Caco-2 (cell line): Measurements from ENCODE around the gene UNC5A. TPM values are rescaled to one million over a fixed set of nuclear protein-coding genes. Genes with fewer than 3 reads are reported as not detected.

ENCODE experiments used
- BruUV-seq: library from RNA; stranded (reverse); fragments of 400-500 nt; replicated peaks from 2 replicates; lab custom pipeline; 2021; lab: Mats Ljungman, UMichigan
- CTCF ChIA-PET: fragments of 300-600 bp; sonication (Branson Sonifier 250); formaldehyde crosslinking; loops from one replicate; lab custom pipeline; 2022; ENCODE audit warnings: antibody characterized with exemption; lab: Charles Lee
- POLR2A ChIA-PET: fragments of 300-600 bp; sonication (Branson Sonifier 250); formaldehyde crosslinking; loops from one replicate; lab custom pipeline; 2022; ENCODE audit warnings: antibody characterized with exemption; lab: Charles Lee
- DNase-seq, 2 experiments: peaks; one replicate each; pipeline versions ENCODE4 v3.0.0 to v3.0.0-alpha.2; 2020 to 2022
- H3K27me3 ChIP-seq: replicated peaks from 2 replicates; pipeline ENCODE4 v1.6.0; 2011; ENCODE audit warnings: low read length; ENCODE audit not compliant: control insufficient read depth, insufficient read depth
- H3K36me3 ChIP-seq: 2 replicates; pipeline ENCODE4 v1.5.1; 2011; ENCODE audit warnings: low read length; ENCODE audit not compliant: control insufficient read depth, insufficient read depth
- H3K4me1 ChIP-seq: fragments of 250-450 bp; sonication (Bioruptor Pico); 2 replicates; pipeline ENCODE4 v1.5.1; 2020; ENCODE audit warnings: mild to moderate bottlenecking
- H3K4me3 ChIP-seq: 2 replicates; pipeline ENCODE4 v1.5.1; 2011; ENCODE audit warnings: low read depth, mild to moderate bottlenecking, control low read depth, low read length
- H3K9me3 ChIP-seq: fragments of 250-450 bp; sonication (Bioruptor Pico); 2 replicates; pipeline ENCODE4 v1.5.1; 2020; ENCODE audit warnings: mild to moderate bottlenecking, moderate library complexity
- H3K27ac Mint-ChIP-seq: one replicate; pipeline ENCODE4 v1.8.0; 2022; ENCODE audit warnings: mixed read lengths; ENCODE audit not compliant: unreplicated experiment
- H3K27me3 Mint-ChIP-seq: one replicate; pipeline ENCODE4 v1.8.0; 2022; ENCODE audit warnings: mixed read lengths; ENCODE audit not compliant: insufficient read depth, unreplicated experiment
- H3K36me3 Mint-ChIP-seq: one replicate; pipeline ENCODE4 v1.8.0; 2022; ENCODE audit warnings: mild to moderate bottlenecking, mixed read lengths; ENCODE audit not compliant: insufficient read depth, unreplicated experiment
- H3K4me1 Mint-ChIP-seq: one replicate; pipeline ENCODE4 v1.8.0; 2022; ENCODE audit warnings: low read depth, mixed read lengths; ENCODE audit not compliant: unreplicated experiment
- H3K4me3 Mint-ChIP-seq: one replicate; pipeline ENCODE4 v1.8.0; 2022; ENCODE audit warnings: mild to moderate bottlenecking, moderate library complexity, mixed read lengths; ENCODE audit not compliant: unreplicated experiment
- H3K9me3 Mint-ChIP-seq: one replicate; pipeline ENCODE4 v1.8.0; 2022; ENCODE audit warnings: mixed read lengths; ENCODE audit not compliant: unreplicated experiment
- intact Hi-C: fragments of 100-400 bp; cut with micrococcal nuclease; formaldehyde crosslinking; loops from one replicate; pipeline ENCODE4 v1.10.0; 2022; ENCODE audit not compliant: unreplicated experiment
- total RNA-seq: library from RNA; stranded (reverse); gene quantifications from 2 replicates; pipeline ENCODE4 v1.2.3, GENCODE V29; 2022
- TF ChIP-seq, protein P1 (sequence below), 2 experiments: fragments of 200-600 bp in 1 of 2; IDR thresholded peaks; 1 replicate in 1 of 2; 2 replicates in 1 of 2; pipeline versions ENCODE4 v1.5.1 to v1.8.0; 2011 to 2022; ENCODE audit warnings: antibody characterized with exemption in 1 of 2, control low read depth in 1 of 2, inconsistent platforms in 1 of 2, low read depth in 1 of 2, low read length in 1 of 2, mild to moderate bottlenecking in 1 of 2, moderate library complexity in 1 of 2; ENCODE audit not compliant: insufficient read depth in 1 of 2, severe bottlenecking in 1 of 2, unreplicated experiment in 1 of 2

Gene UNC5A
- total RNA-seq, 1 experiment from 2014 or later = not detected

DNA sequence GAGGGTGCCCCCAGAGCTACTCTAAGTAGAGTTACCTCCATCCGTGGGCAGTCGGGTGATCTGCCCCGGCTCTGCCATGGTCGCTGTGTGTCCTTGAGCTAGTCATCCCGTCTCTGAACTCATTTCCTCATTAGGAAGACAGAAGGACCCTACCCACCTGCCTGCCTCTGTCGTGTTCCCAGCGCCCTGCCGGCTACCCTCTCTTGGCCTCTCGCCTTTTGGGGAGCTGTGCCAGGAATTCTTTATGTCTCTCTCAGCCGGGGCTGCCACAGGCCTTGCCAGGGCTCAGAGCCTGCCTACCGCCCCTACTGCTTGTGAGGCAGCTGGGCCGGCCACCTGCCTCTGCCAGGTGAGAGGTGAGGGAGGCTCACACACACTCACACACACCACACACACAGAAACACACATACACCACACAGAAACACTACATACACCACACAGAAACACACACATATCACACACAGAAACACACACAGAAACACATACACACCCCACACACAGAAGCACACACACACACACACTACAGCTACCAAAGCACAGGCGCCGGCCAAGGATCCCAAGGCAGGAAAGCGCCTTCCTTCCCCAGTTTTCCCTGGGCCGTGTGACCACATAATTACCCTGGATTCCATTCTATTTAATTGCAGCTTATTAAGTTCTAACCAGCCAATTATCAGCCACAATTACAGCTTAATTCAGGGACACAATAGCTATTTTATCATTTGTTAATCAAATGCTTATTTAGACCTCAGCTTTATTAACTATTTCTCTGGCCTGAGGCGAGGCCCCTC, 41.7 kb downstream of the UNC5A start:
- H3K27me3 Mint-ChIP-seq = peaks cover 8% of the 10 kb centered on the region
- no peaks in the 10 kb centered on the region for H3K4me1 Mint-ChIP-seq
- H3K9me3 Mint-ChIP-seq = no peaks in the 10 kb centered on the region
- no peaks in the 10 kb centered on the region for H3K36me3 Mint-ChIP-seq
- CTCF ChIA-PET = no interaction called here
- BruUV-seq = no TSS peak
- POLR2A ChIA-PET = no interaction called here
- no peak overlapping the region for H3K27ac Mint-ChIP-seq
- Histone ChIP-seq H3K4me3 (no peak overlapping the region), H3K27me3 (no peaks in the 10 kb centered on the region), H3K9me3 (no peaks in the 10 kb centered on the region), H3K4me1 (no peaks in the 10 kb centered on the region), H3K36me3 (no peaks in the 10 kb centered on the region)
- intact Hi-C loops = no loop called here
- no peak overlapping the region for H3K4me3 Mint-ChIP-seq
- no peak for DNase-seq
- TF ChIP-seq, protein P1, sequence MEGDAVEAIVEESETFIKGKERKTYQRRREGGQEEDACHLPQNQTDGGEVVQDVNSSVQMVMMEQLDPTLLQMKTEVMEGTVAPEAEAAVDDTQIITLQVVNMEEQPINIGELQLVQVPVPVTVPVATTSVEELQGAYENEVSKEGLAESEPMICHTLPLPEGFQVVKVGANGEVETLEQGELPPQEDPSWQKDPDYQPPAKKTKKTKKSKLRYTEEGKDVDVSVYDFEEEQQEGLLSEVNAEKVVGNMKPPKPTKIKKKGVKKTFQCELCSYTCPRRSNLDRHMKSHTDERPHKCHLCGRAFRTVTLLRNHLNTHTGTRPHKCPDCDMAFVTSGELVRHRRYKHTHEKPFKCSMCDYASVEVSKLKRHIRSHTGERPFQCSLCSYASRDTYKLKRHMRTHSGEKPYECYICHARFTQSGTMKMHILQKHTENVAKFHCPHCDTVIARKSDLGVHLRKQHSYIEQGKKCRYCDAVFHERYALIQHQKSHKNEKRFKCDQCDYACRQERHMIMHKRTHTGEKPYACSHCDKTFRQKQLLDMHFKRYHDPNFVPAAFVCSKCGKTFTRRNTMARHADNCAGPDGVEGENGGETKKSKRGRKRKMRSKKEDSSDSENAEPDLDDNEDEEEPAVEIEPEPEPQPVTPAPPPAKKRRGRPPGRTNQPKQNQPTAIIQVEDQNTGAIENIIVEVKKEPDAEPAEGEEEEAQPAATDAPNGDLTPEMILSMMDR (IDR thresholded peaks at IDR 0.05; ENCODE audit: insufficient read depth in 1 of 2, low read depth in 1 of 2, low read length in 1 of 2, severe bottlenecking in 1 of 2, unreplicated experiment in 1 of 2) = no peak

DNA sequence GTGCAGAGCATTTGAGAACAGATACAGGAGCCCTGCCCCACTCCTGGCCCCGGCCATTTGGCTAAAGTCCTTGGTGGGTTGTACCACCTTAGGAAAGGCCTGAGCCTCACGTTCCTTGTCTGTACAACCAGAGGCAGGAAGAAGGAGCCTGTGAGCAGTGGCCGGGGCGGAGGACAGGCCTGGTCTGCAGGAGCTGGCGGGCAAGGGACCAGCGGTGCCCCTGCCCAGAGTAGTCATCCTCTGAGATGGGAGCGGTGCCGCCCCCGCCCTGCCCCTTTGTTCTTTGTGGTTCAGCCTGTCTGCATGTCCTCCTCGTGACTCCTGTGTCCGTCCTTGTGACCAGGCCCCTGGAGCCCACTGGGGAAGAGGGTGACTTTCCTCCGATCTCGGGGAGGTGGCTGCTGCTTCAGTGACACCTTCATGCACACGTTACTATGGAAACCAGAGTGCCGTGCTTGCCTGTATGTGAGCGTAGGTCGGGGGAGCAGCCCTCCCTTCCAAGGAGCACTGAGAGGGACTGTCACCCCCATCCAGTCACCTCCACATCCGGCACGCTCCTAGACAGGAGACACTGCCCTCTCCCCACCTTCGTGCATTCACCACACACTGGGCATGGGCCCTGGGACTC, 42.9 kb downstream of the UNC5A start:
- no peaks in the 10 kb centered on the region for H3K9me3 Mint-ChIP-seq
- H3K4me1 Mint-ChIP-seq = no peaks in the 10 kb centered on the region
- Histone ChIP-seq H3K4me1 (no peaks in the 10 kb centered on the region), H3K27me3 (no peaks in the 10 kb centered on the region), H3K4me3 (no peak overlapping the region), H3K9me3 (no peaks in the 10 kb centered on the region), H3K36me3 (no peaks in the 10 kb centered on the region)
- TF ChIP-seq, protein P1 (IDR thresholded peaks at IDR 0.05; ENCODE audit: insufficient read depth in 1 of 2, low read depth in 1 of 2, low read length in 1 of 2, severe bottlenecking in 1 of 2, unreplicated experiment in 1 of 2) = no peak
- peaks cover 14% of the 10 kb centered on the region for H3K27me3 Mint-ChIP-seq
- H3K36me3 Mint-ChIP-seq = no peaks in the 10 kb centered on the region
- no peak overlapping the region for H3K27ac Mint-ChIP-seq
- no peak overlapping the region for H3K4me3 Mint-ChIP-seq
- ChIA-PET POLR2A (no interaction called here), CTCF (no interaction called here)
- BruUV-seq = no TSS peak
- intact Hi-C loops = no loop called here
- DNase-seq = no peak

DNA sequence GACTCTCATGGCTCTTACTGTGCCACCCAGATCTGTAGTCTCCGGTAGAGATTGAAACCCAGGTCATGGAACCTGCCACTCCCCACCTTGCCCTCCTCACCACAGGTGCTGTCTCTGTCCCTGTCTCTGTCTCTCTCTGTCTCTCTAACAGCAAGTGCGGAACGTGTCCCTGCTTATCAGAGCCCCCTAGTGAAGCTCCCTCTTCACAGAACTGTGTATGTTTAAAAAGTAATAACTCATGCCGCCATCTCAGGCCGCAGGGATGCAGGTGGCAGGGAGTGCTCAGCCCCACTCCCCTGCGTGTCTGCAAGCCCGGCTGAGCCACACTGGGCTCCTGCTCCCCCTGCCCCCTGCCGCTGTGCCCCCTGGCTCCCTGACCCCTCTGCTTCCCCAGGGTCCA, 43.8 kb downstream of the UNC5A start:
- H3K4me1 ChIP-seq = no peaks in the 10 kb centered on the region
- H3K36me3 ChIP-seq = no peaks in the 10 kb centered on the region
- TF ChIP-seq, protein P1 (IDR thresholded peaks at IDR 0.05; ENCODE audit: insufficient read depth in 1 of 2, low read depth in 1 of 2, low read length in 1 of 2, severe bottlenecking in 1 of 2, unreplicated experiment in 1 of 2) = no peak
- H3K4me1 Mint-ChIP-seq = no peaks in the 10 kb centered on the region
- ChIA-PET CTCF (no interaction called here), POLR2A (no interaction called here)
- H3K9me3 Mint-ChIP-seq = no peaks in the 10 kb centered on the region
- no peak overlapping the region for H3K27ac Mint-ChIP-seq
- H3K27me3 Mint-ChIP-seq = peaks cover 18% of the 10 kb centered on the region
- intact Hi-C loops = no loop called here
- no peak for DNase-seq
- H3K4me3 ChIP-seq = no peak overlapping the region
- H3K9me3 ChIP-seq = no peaks in the 10 kb centered on the region
- no peaks in the 10 kb centered on the region for H3K27me3 ChIP-seq
- no TSS peak for BruUV-seq
- H3K4me3 Mint-ChIP-seq = no peak overlapping the region
- no peaks in the 10 kb centered on the region for H3K36me3 Mint-ChIP-seq
